OCI-LY1 (cell line): ENCODE results near the gene PNRC1.
A peak's percentile ranks its signal among the peaks of the same experiment; 100 is the strongest.

Experiments
- H2AFZ ChIP-seq: fragments of 200-600 bp; sonication (generic), shearing (Covaris generic); 2 replicates; pipeline ENCODE4 v1.6.0; 2014; ENCODE audit warnings: antibody characterized with exemption, mild to moderate bottlenecking, low read length
- H3F3A ChIP-seq: fragments of 200-600 bp; sonication (generic), shearing (Covaris generic); 2 replicates; pipeline ENCODE4 v1.6.0; 2014; ENCODE audit warnings: mild to moderate bottlenecking, antibody characterized with exemption, low read length, moderate library complexity; ENCODE audit not compliant: insufficient read depth
- H3K27ac ChIP-seq: fragments of 200-600 bp; sonication (generic); 2 replicates; pipeline ENCODE4 v1.5.1; 2014; ENCODE audit warnings: low read length, mixed run types, mild to moderate bottlenecking, low read depth; ENCODE audit not compliant: poor library complexity, severe bottlenecking
- H3K27me3 ChIP-seq: fragments of 200-600 bp; sonication (generic); 2 replicates; pipeline ENCODE4 v1.6.0; 2014; ENCODE audit warnings: antibody characterized with exemption, mild to moderate bottlenecking, low read length, moderate library complexity; ENCODE audit not compliant: insufficient read depth
- H3K36me3 ChIP-seq: fragments of 200-600 bp; sonication (generic); 2 replicates; pipeline ENCODE4 v1.6.1; 2014; ENCODE audit warnings: mild to moderate bottlenecking, antibody characterized with exemption, low read length, moderate library complexity, mixed read lengths; ENCODE audit not compliant: insufficient read depth
- H3K4me1 ChIP-seq: fragments of 200-600 bp; sonication (generic); 2 replicates; pipeline ENCODE4 v1.5.1; 2014; ENCODE audit warnings: mild to moderate bottlenecking, low read length, moderate library complexity; ENCODE audit not compliant: insufficient read depth, severe bottlenecking
- H3K4me2 ChIP-seq: fragments of 200-600 bp; sonication (generic), shearing (Covaris generic); 2 replicates; pipeline ENCODE4 v1.6.1; 2014; ENCODE audit warnings: low read length
- H3K4me3 ChIP-seq: fragments of 200-600 bp; sonication (generic); 2 replicates; pipeline ENCODE4 v1.5.1; 2014; ENCODE audit warnings: low read length, low read depth, mild to moderate bottlenecking, mixed read lengths; ENCODE audit not compliant: poor library complexity, severe bottlenecking
- H3K79me2 ChIP-seq: fragments of 200-600 bp; shearing (Covaris generic); 2 replicates; pipeline ENCODE4 v1.6.1; 2016; ENCODE audit warnings: mixed run types, low read length, mixed read lengths; ENCODE audit not compliant: insufficient read depth
- H3K9ac ChIP-seq: fragments of 200-600 bp; sonication (generic), shearing (Covaris generic); 2 replicates; pipeline ENCODE4 v1.6.1; 2014; ENCODE audit warnings: mild to moderate bottlenecking, low read length, mixed read lengths
- H3K9me2 ChIP-seq: fragments of 200-600 bp; sonication (generic), shearing (Covaris generic); 2 replicates; pipeline ENCODE4 v1.6.1; 2014; ENCODE audit warnings: low read depth, mild to moderate bottlenecking, low read length, mixed read lengths
- H3K9me3 ChIP-seq: fragments of 200-600 bp; shearing (Covaris generic); 2 replicates; pipeline ENCODE4 v1.6.1; 2014; ENCODE audit warnings: low read length, mixed read lengths
- H4K20me1 ChIP-seq: fragments of 200-600 bp; sonication (generic), shearing (Covaris generic); 2 replicates; pipeline ENCODE4 v1.6.0; 2016; ENCODE audit warnings: mild to moderate bottlenecking, low read length; ENCODE audit not compliant: insufficient read depth
- EZH2 ChIP-seq: fragments of 200-600 bp; sonication (generic), shearing (Covaris generic); IDR thresholded peaks from 2 replicates; pipeline ENCODE4 v1.8.0; 2017; ENCODE audit warnings: borderline replicate concordance, mixed run types, mild to moderate bottlenecking, antibody characterized with exemption, low read length, moderate library complexity, mixed read lengths
- TF ChIP-seq, protein P1 (sequence below): fragments of 200-600 bp; sonication (generic), shearing (Covaris generic); IDR thresholded peaks from 2 replicates; pipeline ENCODE4 v1.5.1; 2017; ENCODE audit warnings: mild to moderate bottlenecking, antibody characterized with exemption, low read length, moderate library complexity, mixed read lengths

The PNRC1 gene

GRCh38 chr6:89111933-89112332 lies 31.4 kb downstream of the PNRC1 start:
- no peak overlapping the region for H2AFZ ChIP-seq
- no peaks in the 10 kb centered on the region for H3K9me2 ChIP-seq
- TF ChIP-seq, protein P1, sequence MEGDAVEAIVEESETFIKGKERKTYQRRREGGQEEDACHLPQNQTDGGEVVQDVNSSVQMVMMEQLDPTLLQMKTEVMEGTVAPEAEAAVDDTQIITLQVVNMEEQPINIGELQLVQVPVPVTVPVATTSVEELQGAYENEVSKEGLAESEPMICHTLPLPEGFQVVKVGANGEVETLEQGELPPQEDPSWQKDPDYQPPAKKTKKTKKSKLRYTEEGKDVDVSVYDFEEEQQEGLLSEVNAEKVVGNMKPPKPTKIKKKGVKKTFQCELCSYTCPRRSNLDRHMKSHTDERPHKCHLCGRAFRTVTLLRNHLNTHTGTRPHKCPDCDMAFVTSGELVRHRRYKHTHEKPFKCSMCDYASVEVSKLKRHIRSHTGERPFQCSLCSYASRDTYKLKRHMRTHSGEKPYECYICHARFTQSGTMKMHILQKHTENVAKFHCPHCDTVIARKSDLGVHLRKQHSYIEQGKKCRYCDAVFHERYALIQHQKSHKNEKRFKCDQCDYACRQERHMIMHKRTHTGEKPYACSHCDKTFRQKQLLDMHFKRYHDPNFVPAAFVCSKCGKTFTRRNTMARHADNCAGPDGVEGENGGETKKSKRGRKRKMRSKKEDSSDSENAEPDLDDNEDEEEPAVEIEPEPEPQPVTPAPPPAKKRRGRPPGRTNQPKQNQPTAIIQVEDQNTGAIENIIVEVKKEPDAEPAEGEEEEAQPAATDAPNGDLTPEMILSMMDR = no peak
- TF ChIP-seq EZH2 = no peak

DNA sequence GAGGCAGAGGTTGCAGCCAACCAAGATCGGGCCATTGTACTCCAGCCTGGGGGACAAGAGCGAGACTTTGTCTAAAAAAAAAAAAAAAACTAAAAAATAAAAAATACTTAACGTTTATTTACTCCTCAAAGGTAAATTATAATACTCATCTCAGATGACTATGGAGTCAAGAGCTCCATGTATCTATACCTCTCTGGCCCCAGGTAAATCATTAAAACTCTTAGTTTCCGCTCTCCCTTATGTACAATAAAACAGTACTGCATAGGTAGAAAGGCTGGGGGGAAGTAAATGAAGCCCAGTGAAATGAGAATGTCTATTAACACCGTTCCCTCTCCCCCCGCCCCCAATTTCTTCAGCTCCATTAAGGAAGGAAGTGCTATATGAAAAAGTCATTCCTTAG lies 36.2 kb downstream of the PNRC1 start:
- Histone ChIP-seq H3K36me3 (no peaks in the 10 kb centered on the region; the same call in 1 of the 2 replicates), H3K27me3 (no peaks in the 10 kb centered on the region; the same call in 1 of the 2 replicates), H3K4me3 (peak overlapping the region; percentile 53), H3K9ac (no peak overlapping the region; the same call in 1 of the 2 replicates), H3K4me1 (peaks cover 6% of the 10 kb centered on the region), H3K9me3 (no peaks in the 10 kb centered on the region), H3K9me2 (no peaks in the 10 kb centered on the region), H2AFZ (no peak overlapping the region), H3F3A (no peaks in the 10 kb centered on the region), H3K79me2 (no peaks in the 10 kb centered on the region), H3K27ac (no peak overlapping the region), H3K4me2 (peak overlapping the region; percentile 62), H4K20me1 (no peaks in the 10 kb centered on the region)
- TF ChIP-seq, protein P1 = no peak
- TF ChIP-seq EZH2 = no peak

More at GRCh38 chr6:89111933-89112332, 31.4 kb downstream of the PNRC1 start:
- no peak overlapping the region for H3K4me2 ChIP-seq
- no peak overlapping the region for H3K4me3 ChIP-seq
- H3K27me3 ChIP-seq = no peaks in the 10 kb centered on the region; the same call in 1 of the 2 replicates
- no peaks in the 10 kb centered on the region for H4K20me1 ChIP-seq
- H3K79me2 ChIP-seq = no peaks in the 10 kb centered on the region
- H3F3A ChIP-seq = no peaks in the 10 kb centered on the region
- no peak overlapping the region for H3K9ac ChIP-seq
- no peaks in the 10 kb centered on the region for H3K36me3 ChIP-seq
- no peak overlapping the region for H3K27ac ChIP-seq
- H3K9me3 ChIP-seq = no peaks in the 10 kb centered on the region
- peaks cover 1% of the 10 kb centered on the region for H3K4me1 ChIP-seq

DNA sequence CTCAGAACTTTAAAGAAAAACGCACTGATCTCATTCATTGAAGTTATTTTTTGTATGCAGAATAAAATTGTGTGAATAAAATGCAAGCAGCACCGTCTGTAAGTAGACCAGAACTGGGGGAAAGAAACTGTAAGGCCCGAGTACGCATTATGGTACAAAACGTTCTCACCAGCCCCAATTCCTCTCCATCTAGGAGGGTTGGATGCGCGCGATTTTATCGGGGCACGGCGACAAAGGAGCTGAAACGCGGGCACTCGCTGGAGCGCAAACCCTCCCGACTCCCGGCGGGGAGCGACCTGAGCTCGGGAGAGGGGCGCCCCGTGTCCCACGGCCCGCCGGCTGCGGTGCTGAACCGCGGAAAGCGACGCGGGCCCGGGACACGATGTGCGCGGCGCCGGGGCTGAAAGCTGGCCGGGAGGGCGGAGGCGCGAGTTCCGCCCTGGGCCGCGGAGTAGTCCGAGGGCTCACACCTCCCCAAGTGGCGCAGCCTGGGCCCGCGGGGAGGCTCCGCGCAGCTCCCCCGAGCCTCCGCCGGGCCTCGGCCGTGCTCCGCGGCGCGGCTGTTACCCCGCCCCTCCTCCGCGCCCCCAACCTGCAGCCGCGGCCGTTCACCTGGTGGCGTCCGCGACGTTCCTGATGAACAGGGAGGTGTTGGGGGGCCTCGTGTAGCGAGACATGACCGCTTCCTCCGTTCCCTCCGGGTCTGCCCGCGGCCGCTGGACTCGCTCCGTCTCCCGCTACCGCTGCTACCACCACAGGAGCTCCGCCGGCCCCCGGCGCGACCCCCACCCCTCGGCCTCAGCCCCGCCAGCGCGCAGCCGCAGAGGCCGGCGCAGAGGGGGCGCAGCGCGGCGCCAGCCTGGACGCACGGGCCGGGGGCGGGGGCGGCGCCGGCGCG lies 36.9 kb downstream of the PNRC1 start, which contains the start of gene SRSF12:
Gene SRSF12, minus strand, starts transcription at position 861 of the 898 bp plus-strand sequence. Its CDS starts 184 bp downstream, at position 677.
- H3K9ac ChIP-seq = peak within 1 kb of the TSS; percentile 7; the same call in 1 of the 2 replicates
- peak within 1 kb of the TSS; percentile 53 for H3K4me3 ChIP-seq
- H3K27me3 ChIP-seq = no peaks in the 10 kb centered on the region; the same call in 1 of the 2 replicates
- H3K79me2 ChIP-seq = no peaks in the 10 kb centered on the region
- TF ChIP-seq, protein P1 = no peak
- TF ChIP-seq EZH2 = no peak
- no peak within 1 kb of the TSS for H3K27ac ChIP-seq
- peak within 1 kb of the TSS; percentile 62 for H3K4me2 ChIP-seq
- H3K9me3 ChIP-seq = no peaks in the 10 kb centered on the region
- H3K4me1 ChIP-seq = peaks cover 6% of the 10 kb centered on the region
- no peaks in the 10 kb centered on the region for H3K9me2 ChIP-seq
- H4K20me1 ChIP-seq = no peaks in the 10 kb centered on the region
- H3K36me3 ChIP-seq = no peaks in the 10 kb centered on the region; the same call in 1 of the 2 replicates
- no peak within 1 kb of the TSS for H2AFZ ChIP-seq
- no peaks in the 10 kb centered on the region for H3F3A ChIP-seq
